ENCODE data around the gene GTPBP8.

GRCh38 chr3:113038328-113038727 lies 47.5 kb downstream of the GTPBP8 start:
- TF ChIP-seq CTCF (IDR thresholded peaks at IDR 0.05) = no peak
- TF ChIP-seq POLR2AphosphoS5 (IDR thresholded peaks at IDR 0.05; ENCODE audit: insufficient read depth in 1 of 2, low read depth in 1 of 2) = no peak

Data from vagina (tissue), 2 donors.